ENCODE data around the gene PPP1R27.

PPP1R27 gene

GRCh38 chr17:81810892-81811704 is 23.8 kb downstream of the PPP1R27 start:
- TF ChIP-seq CTCF (conservative IDR thresholded peaks at IDR 0.05; ENCODE audit: low read depth, low read length) = no peak
- DNase-seq (ENCODE audit: low read depth) = no peak
- H3K4me3 ChIP-seq (ENCODE audit: low read length) = no peak overlapping the region

- TF ChIP-seq CTCF (conservative IDR thresholded peaks at IDR 0.05; ENCODE audit: low read depth, low read length) = no peak
- no peak overlapping the region for H3K4me3 ChIP-seq (ENCODE audit: low read length)
- no peak for DNase-seq (ENCODE audit: low read depth)
Observed at GRCh38 chr17:81810476-81810875, 24.4 kb downstream of the PPP1R27 start.

GRCh38 chr17:81809556-81809998 is 25.3 kb downstream of the PPP1R27 start:
- TF ChIP-seq CTCF (conservative IDR thresholded peaks at IDR 0.05; ENCODE audit: low read depth, low read length) = no peak
- DNase-seq (ENCODE audit: low read depth) = no peak
- H3K4me3 ChIP-seq (ENCODE audit: low read length) = no peak overlapping the region

- no peak for DNase-seq (ENCODE audit: low read depth)
- no peak overlapping the region for H3K4me3 ChIP-seq (ENCODE audit: low read length)
- TF ChIP-seq CTCF (conservative IDR thresholded peaks at IDR 0.05; ENCODE audit: low read depth, low read length) = peak; percentile 21
Observed at GRCh38 chr17:81808778-81809555, 25.9 kb downstream of the PPP1R27 start.

- no peak overlapping the region for H3K4me3 ChIP-seq (ENCODE audit: low read length)
- TF ChIP-seq CTCF (conservative IDR thresholded peaks at IDR 0.05; ENCODE audit: low read depth, low read length) = no peak
- DNase-seq (ENCODE audit: low read depth) = no peak
Observed at GRCh38 chr17:81807839-81808238, 27.0 kb downstream of the PPP1R27 start.

- no peak for DNase-seq (ENCODE audit: low read depth)
- H3K4me3 ChIP-seq (ENCODE audit: low read length) = no peak overlapping the region
- TF ChIP-seq CTCF (conservative IDR thresholded peaks at IDR 0.05; ENCODE audit: low read depth, low read length) = no peak
Observed at GRCh38 chr17:81807210-81807719, 27.6 kb downstream of the PPP1R27 start.
